HFF-Myc (cell line): ENCODE measurements around the gene SLC6A17.

ENCODE experiments used
- DNase-seq: peaks from one replicate; pipeline ENCODE4 v3.0.0-alpha.2; 2011; ENCODE audit warnings: low read depth; ENCODE audit errors: extremely low read depth
- H3K4me3 ChIP-seq: replicated peaks from 2 replicates; pipeline ENCODE4 v1.5.1; 2011; ENCODE audit warnings: low read depth, mild to moderate bottlenecking, control low read depth, low read length
- TF ChIP-seq, protein P1 (sequence below): IDR thresholded peaks from 2 replicates; pipeline ENCODE4 v1.5.1; 2012; ENCODE audit warnings: mild to moderate bottlenecking, low read depth, low read length, control low read depth; ENCODE audit errors: missing control alignments

The SLC6A17 gene

GRCh38 chr1:110250008-110250407, 99.7 kb downstream of the SLC6A17 start:
- H3K4me3 ChIP-seq, result no peak overlapping the region
- no peak for DNase-seq
- TF ChIP-seq, protein P1, sequence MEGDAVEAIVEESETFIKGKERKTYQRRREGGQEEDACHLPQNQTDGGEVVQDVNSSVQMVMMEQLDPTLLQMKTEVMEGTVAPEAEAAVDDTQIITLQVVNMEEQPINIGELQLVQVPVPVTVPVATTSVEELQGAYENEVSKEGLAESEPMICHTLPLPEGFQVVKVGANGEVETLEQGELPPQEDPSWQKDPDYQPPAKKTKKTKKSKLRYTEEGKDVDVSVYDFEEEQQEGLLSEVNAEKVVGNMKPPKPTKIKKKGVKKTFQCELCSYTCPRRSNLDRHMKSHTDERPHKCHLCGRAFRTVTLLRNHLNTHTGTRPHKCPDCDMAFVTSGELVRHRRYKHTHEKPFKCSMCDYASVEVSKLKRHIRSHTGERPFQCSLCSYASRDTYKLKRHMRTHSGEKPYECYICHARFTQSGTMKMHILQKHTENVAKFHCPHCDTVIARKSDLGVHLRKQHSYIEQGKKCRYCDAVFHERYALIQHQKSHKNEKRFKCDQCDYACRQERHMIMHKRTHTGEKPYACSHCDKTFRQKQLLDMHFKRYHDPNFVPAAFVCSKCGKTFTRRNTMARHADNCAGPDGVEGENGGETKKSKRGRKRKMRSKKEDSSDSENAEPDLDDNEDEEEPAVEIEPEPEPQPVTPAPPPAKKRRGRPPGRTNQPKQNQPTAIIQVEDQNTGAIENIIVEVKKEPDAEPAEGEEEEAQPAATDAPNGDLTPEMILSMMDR, result no peak

- TF ChIP-seq, protein P1, result no peak
- DNase-seq, result no peak
- H3K4me3 ChIP-seq, result no peak overlapping the region
Observed at GRCh38 chr1:110250749-110251148, 100.5 kb downstream of the SLC6A17 start.
